Sciatic nerve (tissue), 2 donors: ENCODE data around the gene ENTR1. TPM values are rescaled to one million over a fixed set of nuclear protein-coding genes. Genes with fewer than 3 reads are reported as not detected.
A peak's percentile ranks its signal among the peaks of the same experiment; 100 is the strongest.
"Not testable (repeated sequence)": the region's sequence is repeated elsewhere in the genome, so short reads cannot be mapped to it uniquely, and the experiment has no call there.

Experiments used
- ATAC-seq: fragments of 200-7000 bp; cut with Tn5 transposase; one replicate; pipeline ENCODE4 v1.9.1; 2020; ENCODE audit warnings: mild to moderate bottlenecking, moderate library complexity
- DNase-seq: peaks from one replicate; pipeline ENCODE4 v3.0.0-alpha.2; 2020; ENCODE audit warnings: low spot score
- intact Hi-C: fragments of 100-400 bp; cut with DNase I; formaldehyde crosslinking; loops from one replicate; pipeline ENCODE4 v1.14.2; 2022
- total RNA-seq: library from RNA; stranded (reverse); fragmentation: NEBNext Ultra II Directional; extraction: Animal tissue kit (Norgen Biotek cat#: 25700); gene quantifications from one replicate; pipeline ENCODE4 v1.2.1, GENCODE V29; 2021
- donor health status: DM: no; HTN: no; CAD: no.
- donor health status: DM: no; HTN: no; CAD: no.

ENTR1 gene
- total RNA-seq, 1 donor from 2014 or later: 39.7 TPM

- ATAC-seq (peak; percentile 81), DNase-seq (peak; percentile 84)
- intact Hi-C loops: no loop called here
Measured at GRCh38 chr9:136439481-136440408, 29.3 kb upstream of the ENTR1 start, which contains the start of gene INPP5E. INPP5E (minus strand) TSS chr9:136439845; CDS start chr9:136439419, 426 bp downstream.

- intact Hi-C loops: no loop called here
- peak; percentile 65 for DNase-seq
- ATAC-seq: no peak
Measured at GRCh38 chr9:136438548-136439480, 28.4 kb upstream of the ENTR1 start.

- ATAC-seq (no peak), DNase-seq (no peak)
- intact Hi-C loops: no loop called here
Measured at GRCh38 chr9:136437839-136438547, 27.6 kb upstream of the ENTR1 start.

- intact Hi-C loops: no loop called here
- ATAC-seq: peak; percentile 27
Measured at GRCh38 chr9:136437430-136437829, 27.0 kb upstream of the ENTR1 start.

GRCh38 chr9:136436055-136436634, 25.7 kb upstream of the ENTR1 start:
- intact Hi-C loops: no loop called here
- peak; percentile 55 for DNase-seq
- ATAC-seq: no peak

More at GRCh38 chr9:136437430-136437829, 27.0 kb upstream of the ENTR1 start:
- DNase-seq: no peak

DNA sequence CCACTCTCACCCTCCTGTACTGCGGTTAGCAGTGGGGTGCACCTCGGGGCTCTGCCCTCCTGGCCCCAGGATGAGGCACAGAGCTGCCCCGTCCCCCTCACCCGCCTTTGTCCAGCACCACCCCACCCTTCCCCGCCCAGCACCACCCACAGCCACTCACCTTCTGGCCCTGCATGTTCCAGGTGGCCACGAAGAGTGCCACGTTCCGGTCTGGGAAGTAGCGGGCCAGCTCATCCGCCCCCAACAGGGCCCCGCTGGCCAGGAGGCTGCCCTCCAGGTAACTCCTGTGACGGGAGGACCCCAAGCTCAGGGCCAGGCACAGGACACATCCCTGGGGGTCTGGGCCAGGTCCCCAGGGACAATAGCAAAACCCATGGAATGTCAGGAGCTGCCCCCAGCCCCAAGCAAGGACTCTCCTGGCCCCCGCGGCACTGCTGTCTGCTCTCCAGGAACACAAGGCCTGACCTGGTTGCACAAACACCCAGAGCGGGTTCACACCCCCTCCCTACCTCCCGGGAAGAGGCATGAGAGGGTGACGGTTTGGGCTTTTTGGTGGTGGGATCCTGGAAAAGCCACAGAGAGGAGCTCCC, 24.3 kb upstream of the ENTR1 start:
- intact Hi-C loops: no loop called here
- no peak for ATAC-seq
- DNase-seq: peak; percentile 45

DNA sequence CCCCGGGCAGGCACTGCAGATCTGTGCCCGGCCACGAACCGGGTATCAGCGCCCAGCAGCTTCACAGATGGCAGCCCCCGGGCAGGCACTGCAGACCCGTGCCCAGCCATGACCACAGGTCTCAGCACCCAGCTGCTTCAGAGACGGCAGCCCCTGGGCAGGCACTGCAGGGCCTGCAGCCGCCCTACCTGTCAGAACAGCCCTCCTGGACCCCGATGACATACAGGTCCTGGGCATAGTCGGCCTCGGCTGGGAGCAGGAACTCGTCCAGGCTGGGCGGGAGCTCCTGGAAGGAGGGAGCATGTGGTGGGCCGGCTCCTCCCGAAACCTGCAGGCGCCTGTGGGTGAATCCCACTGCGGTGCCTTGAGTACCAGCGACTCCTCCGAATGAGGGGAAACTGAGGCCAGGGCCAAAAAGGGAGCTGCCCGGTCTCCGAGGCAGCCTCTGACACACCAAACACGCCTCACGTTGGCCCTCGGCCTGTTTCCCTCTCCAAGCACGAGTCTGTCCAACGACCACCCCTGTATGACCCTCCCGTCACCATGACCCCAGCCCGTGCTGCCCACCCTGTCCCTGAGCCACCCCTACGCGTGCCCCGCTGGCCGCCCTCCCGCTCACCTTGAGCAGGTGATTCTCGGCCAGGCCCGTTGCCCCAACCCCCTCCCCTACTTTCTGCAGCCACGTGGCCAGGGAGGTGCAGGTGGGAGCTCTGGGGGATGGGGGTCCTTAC, 23.6 kb upstream of the ENTR1 start:
- intact Hi-C loops: no loop called here
- no peak for ATAC-seq
- DNase-seq: peak; percentile 57

DNA sequence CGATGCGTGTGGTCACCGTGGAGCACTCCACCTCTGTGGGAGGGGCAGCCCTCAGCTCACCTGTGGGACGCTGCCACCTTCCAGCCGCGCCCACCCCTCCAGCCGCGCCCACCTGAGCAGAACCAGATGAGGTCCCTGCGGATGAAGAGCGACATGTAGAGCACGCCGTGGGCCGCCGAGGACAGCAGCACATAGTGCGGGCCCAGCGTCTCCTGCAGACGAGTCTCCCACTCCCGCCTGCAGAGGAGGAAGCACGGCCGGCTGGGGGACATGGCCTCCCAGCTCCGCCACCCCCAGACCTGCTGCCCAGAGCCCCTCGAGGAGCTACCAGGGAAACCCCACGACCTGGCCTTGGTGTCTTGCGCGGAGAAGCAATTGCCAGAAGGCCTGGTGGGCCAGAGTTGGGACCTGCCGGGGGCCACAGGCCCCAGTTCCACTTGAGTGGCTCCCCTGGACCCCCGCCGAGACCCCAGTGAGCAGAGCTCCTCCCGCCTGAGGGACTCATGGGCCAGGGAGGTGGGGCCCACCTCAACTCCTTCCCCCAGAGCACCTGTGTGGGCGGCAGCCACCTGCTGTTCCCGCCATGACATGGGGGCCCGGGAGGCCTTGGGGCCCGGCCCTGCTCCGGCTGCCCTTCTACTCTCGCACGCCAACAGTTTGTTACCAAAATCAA, 22.8 kb upstream of the ENTR1 start:
- intact Hi-C loops: no loop called here
- ATAC-seq (no peak), DNase-seq (peak; percentile 53)

DNA sequence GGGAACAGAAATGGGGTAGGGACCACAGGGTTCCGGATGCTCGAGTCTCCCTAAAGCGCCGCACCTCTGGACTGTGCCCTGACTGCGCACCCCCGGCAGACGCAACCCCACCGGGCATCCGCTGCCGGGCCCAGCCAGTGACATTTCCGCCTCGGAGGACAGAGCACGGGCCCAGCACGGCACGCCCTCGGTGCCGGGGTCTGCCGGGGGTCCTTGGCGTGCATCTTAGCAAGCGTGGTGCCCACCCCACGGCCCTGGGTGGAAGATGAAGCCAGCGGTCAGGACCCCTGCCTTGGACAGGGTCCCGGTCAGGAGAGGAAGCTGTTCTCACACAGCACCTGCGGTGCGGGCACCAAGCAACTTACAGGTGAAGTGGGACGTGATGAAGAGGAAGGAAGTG, 22.2 kb upstream of the ENTR1 start:
- DNase-seq: no peak
- ATAC-seq: no peak
- intact Hi-C loops: no loop called here

- ATAC-seq: no peak
- intact Hi-C loops: no loop called here
- DNase-seq: no peak
Measured at GRCh38 chr9:136431782-136432350, 21.5 kb upstream of the ENTR1 start.

DNA sequence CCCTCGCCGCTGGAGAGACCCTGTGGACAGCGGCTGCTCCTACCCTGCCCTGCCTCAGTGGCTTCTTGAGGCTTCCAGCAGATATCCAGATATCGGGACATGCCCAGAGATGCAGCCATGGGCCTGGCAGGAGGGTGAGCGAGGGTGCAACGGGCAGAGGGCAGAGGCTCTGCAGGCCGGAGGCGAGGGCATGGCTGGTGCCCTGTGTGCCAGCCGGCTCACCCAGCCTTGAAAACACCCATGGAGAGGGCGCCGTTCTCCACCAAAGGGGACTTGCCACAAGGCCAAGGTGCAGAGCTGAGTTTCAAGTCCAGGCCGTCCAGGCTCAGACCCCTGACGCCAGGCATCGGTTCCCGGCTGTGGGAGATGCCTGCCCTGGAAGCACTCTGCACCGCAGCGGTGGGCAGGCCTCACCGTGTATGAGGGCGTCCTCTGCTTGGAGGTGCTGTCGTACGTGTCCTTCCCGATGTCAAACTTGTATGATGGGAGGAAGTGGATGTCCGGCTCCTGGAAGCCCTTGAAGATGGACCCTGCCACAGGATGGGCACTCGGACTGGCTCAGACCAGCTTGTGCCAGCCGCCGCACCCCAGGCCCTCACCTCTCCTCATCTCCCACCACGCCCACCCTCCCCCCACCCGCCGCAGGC, 20.3 kb upstream of the ENTR1 start:
- DNase-seq (no peak), ATAC-seq (no peak)
- intact Hi-C loops: no loop called here

DNA sequence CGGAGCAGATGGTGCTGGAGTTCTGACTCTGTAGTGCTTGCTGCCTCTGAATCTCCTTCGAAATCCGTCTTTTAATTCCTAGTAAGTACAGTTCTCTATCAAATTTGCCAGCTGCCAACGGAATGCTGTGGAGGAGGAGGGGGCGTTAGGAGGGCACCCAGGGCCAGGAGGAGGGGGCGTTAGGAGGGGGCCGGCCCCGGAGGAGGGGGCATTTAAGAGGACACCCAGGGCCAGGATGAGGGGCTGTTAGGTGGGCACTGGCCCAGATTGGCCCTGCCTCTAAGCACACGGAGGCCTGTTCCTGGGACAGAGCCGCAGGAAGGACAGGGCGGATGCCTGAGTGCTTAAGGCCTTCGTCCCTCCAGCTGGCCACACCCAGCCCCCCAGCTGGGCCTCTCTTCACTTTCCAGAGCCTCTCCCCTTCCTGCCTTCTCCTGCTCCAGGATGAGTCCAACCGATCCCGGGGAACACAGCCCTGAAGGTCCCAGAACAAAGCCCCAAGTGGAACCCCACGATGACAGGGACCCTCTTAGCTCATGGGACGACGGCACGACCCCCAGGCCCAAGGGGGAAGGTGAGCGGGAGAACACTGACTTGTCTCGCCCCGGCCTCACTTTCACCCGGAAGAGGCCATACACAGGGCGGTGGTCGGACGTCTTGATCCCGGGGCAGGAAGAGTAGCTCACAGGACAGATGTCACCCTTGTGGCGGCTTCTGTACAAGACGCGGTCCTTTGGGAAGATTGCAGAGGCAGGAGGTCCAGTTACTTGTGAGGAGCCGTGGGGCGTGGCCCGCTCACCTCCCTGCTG, 19.5 kb upstream of the ENTR1 start:
- intact Hi-C loops: no loop called here
- ATAC-seq (no peak), DNase-seq (no peak)

DNA sequence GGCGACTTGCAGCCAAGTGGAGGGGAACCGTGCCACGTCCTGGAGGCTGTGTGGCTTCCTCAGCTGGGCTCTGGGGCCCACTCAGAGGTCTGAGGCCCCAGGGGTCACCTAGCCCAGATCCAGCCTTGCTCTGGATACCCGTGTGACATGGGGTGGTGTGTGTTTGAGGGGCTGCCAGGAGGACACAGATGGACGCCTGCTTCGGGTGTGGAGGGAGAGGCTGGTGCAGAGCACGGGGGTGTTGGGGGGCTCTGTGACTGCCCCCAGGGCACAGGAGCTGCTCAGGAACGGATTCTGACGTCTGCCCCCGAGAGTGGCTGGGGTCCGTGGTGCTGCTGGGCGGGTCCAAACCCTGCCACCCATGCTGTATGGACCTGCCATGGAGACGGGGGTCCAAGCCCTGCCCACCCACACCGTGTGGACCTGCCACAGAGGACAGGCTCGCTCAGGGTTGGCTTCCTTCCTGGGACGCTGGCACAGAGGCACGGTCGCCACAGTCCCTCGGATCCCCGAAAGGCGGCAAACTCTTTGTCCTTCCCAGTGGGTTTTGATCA, 18.7 kb upstream of the ENTR1 start:
- intact Hi-C loops: no loop called here
- ATAC-seq (no peak), DNase-seq (no peak)

DNA sequence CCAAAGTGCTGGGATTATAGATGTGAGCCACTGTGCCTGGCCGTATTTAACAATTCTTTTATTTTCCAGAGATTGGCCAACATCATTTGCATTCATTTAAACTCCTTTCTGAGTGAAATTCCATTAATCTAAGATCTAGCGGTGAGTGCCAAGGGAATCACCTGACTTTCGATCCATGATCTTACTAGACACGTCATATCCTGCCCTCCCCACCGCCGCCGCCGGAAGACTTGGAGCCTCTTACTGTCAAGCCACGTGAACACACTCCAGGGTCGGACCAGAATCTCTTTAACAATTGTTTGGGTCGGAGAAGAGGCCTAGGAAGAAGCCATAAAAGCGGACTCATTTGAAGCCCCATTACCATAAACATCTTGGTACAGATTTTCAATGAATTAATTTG, 16.4 kb upstream of the ENTR1 start:
- no peak for ATAC-seq
- DNase-seq: no peak
- intact Hi-C loops: no loop called here

GRCh38 chr9:136425367-136425766, 15.0 kb upstream of the ENTR1 start:
- ATAC-seq, intact Hi-C loops, DNase-seq: not testable (repeated sequence)
